IMR-90 (cell line): ENCODE results near the gene KCNK10.

Experiments
- CEBPB ChIP-seq: IDR thresholded peaks from 2 replicates; pipeline ENCODE4 v1.6.1; 2012; ENCODE audit warnings: low read depth, low read length, improper control_type of control experiment
- CTCF ChIP-seq: conservative IDR thresholded peaks from 2 replicates; pipeline ENCODE4 v1.5.1; 2012; ENCODE audit warnings: mild to moderate bottlenecking, low read depth, low read length, improper control_type of control experiment

GRCh38 chr14:88137327-88137726, 185.7 kb downstream of the KCNK10 start:
- no peak for TF ChIP-seq CEBPB
- TF ChIP-seq CTCF, result no peak
